ENCODE results near the gene ZNRD2. TPM values are rescaled to one million over a fixed set of nuclear protein-coding genes. Genes with fewer than 3 reads are reported as not detected.

The ZNRD2 gene
- polyA plus RNA-seq, 3 donors = 48.5 to 65.1 (median 56.2) TPM

GRCh38 chr11:65538915-65539743 lies 31.1 kb upstream of the ZNRD2 start:
- H3K4me1 Mint-ChIP-seq = peaks cover 12% of the 10 kb centered on the region
- H3K9me3 Mint-ChIP-seq = no peaks in the 10 kb centered on the region
- intact Hi-C loops (cut with micrococcal nuclease) = loop anchor here in 1 of 2 donors (10.0 kb wide), 1 partner anchor 274 kb away; the partner anchor contains the start of gene POLA2
- H3K27ac Mint-ChIP-seq = no peak overlapping the region
- no peaks in the 10 kb centered on the region for H3K9me3 ChIP-seq (replicated peaks in 1 of 2; ENCODE audit: control insufficient read depth in 1 of 2, insufficient read depth in 1 of 2, low read length in 2 of 2)
- peaks cover 41 to 44% of the 10 kb centered on the region in 2 donors for H3K36me3 ChIP-seq (replicated peaks in 1 of 2; ENCODE audit: control insufficient read depth in 1 of 2, insufficient read depth in 2 of 2, low read length in 2 of 2)
- no peak overlapping the region for H3K27ac ChIP-seq (ENCODE audit: low read depth in 1 of 2, low read length in 2 of 2)
- H2AFZ ChIP-seq (ENCODE audit: insufficient read depth, low read depth, low read length, poor library complexity, severe bottlenecking) = no peak overlapping the region
- peaks cover 11 to 27% of the 10 kb centered on the region in 2 donors for H3K4me1 ChIP-seq (ENCODE audit: control insufficient read depth in 1 of 2, insufficient read depth in 2 of 2, low read length in 2 of 2)
- H3K4me3 ChIP-seq (replicated peaks in 1 of 3; ENCODE audit: low read depth in 2 of 3, low read length in 3 of 3) = peak overlapping the region in 1 of 3 experiments; percentile 90
- peaks cover 32 to 46% of the 10 kb centered on the region in 2 donors for H3K36me3 Mint-ChIP-seq
- no peak for TF ChIP-seq CTCF (IDR thresholded peaks at IDR 0.05)
- H3K27me3 ChIP-seq (ENCODE audit: control insufficient read depth in 2 of 2, insufficient read depth in 2 of 2, low read length in 2 of 2) = no peaks in the 10 kb centered on the region
- no peaks in the 10 kb centered on the region for H3K79me2 ChIP-seq (ENCODE audit: insufficient read depth, low read length)
- peak overlapping the region; percentile 99 for H3K4me2 ChIP-seq (replicated peaks; ENCODE audit: extremely low read depth, low read length, poor library complexity, severe bottlenecking)
- WGBS (ENCODE audit: insufficient coverage) = 94% methylated on average over 80 of the region's 92 CpGs
- no peak for DNase-seq
- peaks cover 1 to 3% (median 2%) of the 10 kb centered on the region in 3 donors for H3K27me3 Mint-ChIP-seq (ENCODE audit: low read depth in 3 of 3)
- peak overlapping the region in 1 of 2 donors; percentile 21 for H3K4me3 Mint-ChIP-seq
- H3K9ac ChIP-seq (ENCODE audit: insufficient read depth, low read length, poor library complexity, severe bottlenecking) = no peak overlapping the region
- H4K20me1 ChIP-seq (ENCODE audit: insufficient read depth, low read length) = peaks cover 13% of the 10 kb centered on the region

DNA sequence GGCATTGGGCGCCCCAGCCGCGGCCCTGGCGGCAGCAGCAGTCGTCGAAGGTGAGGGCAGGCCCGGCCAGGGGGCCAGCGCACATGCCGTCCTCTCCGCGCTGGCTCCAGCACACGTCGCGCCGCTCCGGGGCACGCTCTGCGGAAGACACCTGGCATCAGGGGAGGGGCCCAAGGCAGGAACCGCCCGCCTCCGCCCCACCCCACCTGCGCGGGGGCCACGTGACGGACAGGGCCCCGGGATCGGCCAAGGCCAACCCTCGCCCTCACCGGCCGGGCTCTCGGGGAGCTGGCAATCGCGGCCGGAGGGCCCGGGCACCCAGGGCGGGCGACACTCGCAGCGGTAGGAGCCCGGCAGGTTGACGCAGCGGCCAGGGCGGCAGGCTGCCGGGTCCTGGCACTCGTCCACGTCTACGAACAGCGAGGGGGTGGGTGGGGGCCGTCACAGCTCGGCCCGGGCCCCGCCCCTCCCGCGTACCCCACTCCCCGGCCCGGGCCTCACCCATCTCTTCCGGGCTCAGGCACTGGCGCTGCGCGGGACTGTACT lies 30.5 kb upstream of the ZNRD2 start:
- Histone ChIP-seq H2AFZ (ENCODE audit: insufficient read depth, low read depth, low read length, poor library complexity, severe bottlenecking) (peak overlapping the region; percentile 90), H3K4me3 (replicated peaks in 1 of 3; ENCODE audit: low read depth in 2 of 3, low read length in 3 of 3) (peak overlapping the region; percentile 48 to 90 (median 51)), H3K4me1 (ENCODE audit: control insufficient read depth in 1 of 2, insufficient read depth in 2 of 2, low read length in 2 of 2) (peaks cover 11 to 27% of the 10 kb centered on the region in 2 donors), H3K79me2 (ENCODE audit: insufficient read depth, low read length) (no peaks in the 10 kb centered on the region), H3K27ac (ENCODE audit: low read depth in 1 of 2, low read length in 2 of 2) (peak overlapping the region in 1 of 2 donors; percentile 49), H3K4me2 (replicated peaks; ENCODE audit: extremely low read depth, low read length, poor library complexity, severe bottlenecking) (peak overlapping the region; percentile 99), H3K9ac (ENCODE audit: insufficient read depth, low read length, poor library complexity, severe bottlenecking) (peak overlapping the region; percentile 54), H3K27me3 (ENCODE audit: control insufficient read depth in 2 of 2, insufficient read depth in 2 of 2, low read length in 2 of 2) (no peaks in the 10 kb centered on the region), H4K20me1 (ENCODE audit: insufficient read depth, low read length) (peaks cover 13% of the 10 kb centered on the region), H3K9me3 (replicated peaks in 1 of 2; ENCODE audit: control insufficient read depth in 1 of 2, insufficient read depth in 1 of 2, low read length in 2 of 2) (no peaks in the 10 kb centered on the region), H3K36me3 (replicated peaks in 1 of 2; ENCODE audit: control insufficient read depth in 1 of 2, insufficient read depth in 2 of 2, low read length in 2 of 2) (peaks cover 36 to 39% of the 10 kb centered on the region in 2 donors)
- peak; percentile 21 for TF ChIP-seq CTCF (IDR thresholded peaks at IDR 0.05)
- DNase-seq = no peak
- Mint-ChIP-seq H3K4me3 (peak overlapping the region; percentile 82 to 86), H3K9me3 (no peaks in the 10 kb centered on the region), H3K27me3 (ENCODE audit: low read depth in 3 of 3) (peaks cover 3% of the 10 kb centered on the region in 3 donors), H3K4me1 (peaks cover 12% of the 10 kb centered on the region), H3K27ac (peak overlapping the region in 6 of 7 donors; percentile 70 to 88 (median 86)), H3K36me3 (peaks cover 26 to 41% of the 10 kb centered on the region in 2 donors)
- intact Hi-C loops (cut with micrococcal nuclease) = loop anchor here (1.0 to 10.0 kb wide), 5 partner anchors 35 to 275 kb away; partner anchors contain the start of genes MAP3K11 (in 2 of the 2), PCNX3 (in 1 of the 2) and POLA2 (in 1 of the 2)
- WGBS (ENCODE audit: insufficient coverage) = 16% methylated on average over 53 of the region's 60 CpGs
